ENCODE measurements around the gene SMOC1.

SMOC1 gene

GRCh38 chr14:69865701-69866365, 13.4 kb upstream of the SMOC1 start:
- no peak for DNase-seq

- no peak for DNase-seq
These were observed 10.8 kb upstream of the SMOC1 start for GRCh38 chr14:69868363-69868963.

DNA sequence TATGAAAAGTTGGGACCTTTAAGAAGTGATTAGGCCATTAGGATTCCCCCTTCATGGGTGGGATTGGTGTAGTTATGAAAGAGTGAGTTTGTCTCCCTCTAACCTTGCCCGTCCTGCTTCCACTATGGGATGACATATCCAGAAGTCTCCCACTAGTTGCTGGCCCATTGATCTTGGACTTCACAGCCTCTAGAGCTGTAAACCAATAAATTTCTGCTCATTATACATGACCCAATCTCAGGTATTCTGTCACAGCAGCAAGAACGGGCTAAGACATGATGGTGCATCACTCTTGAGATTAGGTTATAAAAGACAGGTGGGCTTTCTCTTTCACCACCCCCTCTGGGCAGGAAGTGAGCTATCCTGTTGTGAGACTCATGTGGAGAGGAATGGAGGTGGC, 8.6 kb upstream of the SMOC1 start:
- DNase-seq: no peak

GRCh38 chr14:69873877-69874780, 5.1 kb upstream of the SMOC1 start:
- no peak for DNase-seq

- no peak for DNase-seq
These were observed 2.9 kb upstream of the SMOC1 start for GRCh38 chr14:69876221-69876847.

GRCh38 chr14:69876848-69877306, 2.3 kb upstream of the SMOC1 start:
- no peak for DNase-seq

DNA sequence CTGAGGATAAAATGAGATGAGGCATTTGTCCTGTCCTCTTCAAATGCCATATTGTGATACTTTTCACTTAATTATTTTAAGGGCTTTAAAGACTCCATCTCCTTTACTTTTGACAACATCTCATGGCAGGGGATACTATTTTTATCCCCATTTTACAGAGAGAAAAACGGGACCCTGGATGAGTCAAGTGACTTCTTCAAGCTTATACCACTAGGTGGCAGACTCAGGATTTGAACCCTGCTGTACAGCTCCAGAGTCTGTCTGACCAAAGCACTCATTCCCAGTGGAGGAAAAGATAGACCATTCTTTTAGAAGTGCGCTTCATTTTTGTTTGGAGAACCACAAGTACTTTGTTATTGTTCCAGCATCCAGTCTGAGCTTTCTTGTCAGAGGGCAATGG, 1.7 kb upstream of the SMOC1 start:
- DNase-seq: no peak

DNA sequence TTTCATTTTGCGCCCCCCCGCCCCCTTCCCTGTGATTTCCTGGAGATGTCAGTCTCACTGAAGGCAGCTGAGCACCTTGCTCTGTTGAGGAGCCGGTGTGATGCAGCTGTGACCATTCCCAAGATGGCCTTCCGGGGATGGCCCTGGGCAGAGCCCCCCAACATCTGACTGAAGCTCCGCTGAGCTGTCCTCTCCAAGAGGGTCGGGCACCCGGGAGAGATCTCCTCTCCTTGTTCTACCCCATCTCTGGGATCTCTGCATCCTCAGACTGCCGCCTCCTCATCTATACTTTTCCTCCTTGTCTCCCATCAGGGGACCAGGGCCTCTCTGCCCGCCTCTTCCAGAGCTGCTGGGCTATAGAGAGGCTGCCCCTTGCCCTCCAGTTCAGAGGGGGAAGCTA, 965 bp upstream of the SMOC1 start:
- DNase-seq: no peak

DNA sequence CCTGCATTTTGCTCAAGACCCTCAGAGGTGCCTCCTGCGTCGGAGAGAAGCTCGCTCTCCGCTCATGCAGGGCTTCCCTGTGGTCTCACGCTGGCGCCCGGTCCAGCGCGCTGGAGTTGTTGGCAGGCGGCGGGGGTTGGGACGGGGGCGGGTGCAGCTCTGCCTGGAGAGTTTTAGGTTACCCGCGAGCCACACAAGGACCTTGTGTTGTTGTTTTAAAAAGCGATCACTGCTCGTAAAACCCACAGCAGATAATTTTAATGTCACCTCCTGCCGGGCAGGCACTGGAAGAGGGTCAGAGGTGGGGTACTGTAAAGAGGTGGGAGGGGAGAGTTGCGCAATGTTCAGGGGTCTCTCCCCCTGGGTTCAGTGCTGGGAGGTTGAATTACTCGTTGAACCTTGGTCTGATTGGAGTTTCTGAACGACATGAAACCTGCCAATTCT, 850 bp downstream of the SMOC1 start:
- DNase-seq: no peak

DNA sequence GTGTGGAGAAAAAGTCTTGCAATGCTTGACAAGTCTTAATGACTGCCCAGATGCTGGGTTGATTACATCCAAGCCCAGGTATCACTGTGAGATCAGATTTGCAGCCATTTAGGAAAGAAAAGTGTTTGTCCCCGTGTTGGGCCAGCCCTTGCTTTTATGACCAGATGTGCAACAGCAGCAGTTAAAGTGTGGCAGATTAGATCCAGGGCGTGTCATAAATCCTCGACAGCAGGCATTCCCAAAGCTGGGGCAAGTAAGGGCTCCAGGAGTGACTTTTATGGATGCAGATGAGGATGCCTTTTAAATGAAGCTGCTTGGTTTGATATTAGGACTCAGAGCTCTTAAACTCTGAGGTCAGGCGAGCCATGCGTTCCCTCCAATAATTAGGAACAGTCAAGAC, 1.7 kb downstream of the SMOC1 start:
- DNase-seq: no peak

- DNase-seq: no peak
These were observed 3.1 kb downstream of the SMOC1 start for GRCh38 chr14:69882116-69882864.

DNA sequence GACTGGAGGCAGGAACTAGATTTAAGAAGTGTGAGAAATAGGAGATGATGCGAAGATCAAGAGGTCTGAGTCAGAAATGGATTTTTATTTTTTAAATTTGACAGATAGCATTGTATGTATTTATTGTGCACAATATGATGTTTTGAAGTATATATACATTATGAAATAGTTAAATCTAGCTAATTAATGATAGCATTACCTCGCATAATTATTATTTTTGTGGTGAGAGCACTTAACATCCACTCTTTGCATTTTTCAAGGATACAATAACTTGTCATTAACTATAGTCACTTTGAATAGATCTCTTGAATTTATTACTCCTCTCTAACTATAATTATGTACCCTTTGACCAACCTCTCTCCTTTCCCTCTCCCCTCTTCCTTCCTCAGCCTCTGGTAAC, 3.7 kb downstream of the SMOC1 start:
- no peak for DNase-seq

- no peak for DNase-seq
These were observed 7.4 kb downstream of the SMOC1 start for GRCh38 chr14:69886453-69887242.

DNA sequence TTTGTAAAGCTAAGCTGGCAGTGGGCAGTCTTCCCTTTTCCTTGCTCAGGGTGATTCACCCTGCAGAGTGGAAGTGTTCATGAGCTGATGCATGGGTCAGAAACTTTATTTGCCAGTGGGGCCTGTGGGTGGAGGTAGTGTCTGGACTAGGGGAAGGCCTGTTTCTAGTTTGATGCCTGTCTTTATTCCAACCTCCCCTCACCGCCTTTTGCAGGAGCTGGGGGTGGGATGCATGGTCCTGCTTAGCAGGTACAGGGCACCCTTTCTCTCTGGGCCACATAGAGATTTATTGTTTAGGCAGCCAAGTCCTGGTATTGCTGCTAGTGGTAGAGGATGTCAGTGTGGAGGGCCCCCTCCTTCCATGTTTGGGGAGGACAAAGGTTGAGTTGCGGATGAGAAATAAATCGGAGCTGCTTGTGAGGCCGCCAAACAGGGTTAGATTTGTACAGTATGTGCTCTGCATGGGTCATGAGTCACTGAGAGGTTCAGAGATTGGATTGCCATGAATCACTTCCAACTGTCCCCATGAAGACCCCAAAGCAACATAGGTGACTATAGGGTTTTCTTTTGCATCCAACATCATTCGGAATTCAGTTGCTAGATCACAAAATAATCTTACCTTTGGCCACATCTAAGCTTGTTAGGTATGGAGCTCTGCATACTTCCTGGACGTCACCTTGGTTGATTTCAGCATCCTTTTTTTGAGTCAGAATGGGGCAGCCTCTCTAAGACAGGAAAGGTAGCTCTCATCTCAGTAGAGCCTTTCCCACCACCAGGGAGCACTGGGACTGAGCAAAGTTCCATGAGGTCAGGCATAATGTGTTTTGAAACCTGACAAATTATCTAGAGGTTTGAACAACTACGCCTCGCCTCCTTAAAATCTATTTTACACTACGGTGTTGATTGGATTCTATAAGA, 8.8 kb downstream of the SMOC1 start:
- no peak for DNase-seq

DNA sequence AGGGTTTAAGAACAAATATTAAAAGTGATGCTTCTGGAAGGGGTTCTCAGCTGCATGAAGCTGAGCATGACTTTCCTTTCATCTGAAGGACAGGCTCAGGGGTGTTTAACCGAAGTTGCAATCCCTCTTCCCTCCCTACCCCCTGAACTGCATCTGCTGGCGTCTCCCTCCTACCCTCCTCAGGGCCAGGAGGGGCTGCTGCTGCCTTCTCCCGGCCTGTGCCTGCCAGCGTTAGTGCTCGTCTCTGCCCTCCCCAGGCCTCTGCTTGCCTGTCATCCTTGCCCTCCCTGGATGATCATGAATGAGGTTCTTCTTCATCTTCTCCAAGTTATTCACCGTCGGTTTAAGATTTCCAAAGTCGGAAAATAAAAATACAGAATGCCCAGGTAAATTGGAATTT, 12.2 kb downstream of the SMOC1 start:
- no peak for DNase-seq

- DNase-seq: no peak
These were observed 15.9 kb downstream of the SMOC1 start for GRCh38 chr14:69895109-69895508.

DNA sequence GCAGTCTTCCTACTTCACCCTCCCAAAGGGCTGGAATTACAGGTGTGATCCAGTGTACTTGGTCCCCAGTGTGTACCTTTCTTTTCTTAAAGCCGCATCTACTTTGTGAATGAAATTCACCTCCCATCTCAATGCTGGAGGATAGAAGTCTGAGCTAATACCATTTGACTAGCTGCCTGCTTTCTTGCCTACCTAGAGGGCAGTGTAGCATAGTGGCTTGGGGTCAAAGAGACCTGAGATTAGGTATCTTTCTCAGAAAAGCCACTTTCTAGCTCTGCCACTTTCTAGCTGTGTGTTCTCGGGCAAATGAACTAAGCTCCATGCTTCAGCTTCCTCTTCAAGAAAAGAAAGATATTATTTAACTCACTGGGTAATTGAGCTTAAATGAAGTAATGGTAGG, 16.9 kb downstream of the SMOC1 start:
- no peak for DNase-seq

GRCh38 chr14:69896972-69897371, 17.8 kb downstream of the SMOC1 start:
- no peak for DNase-seq

GRCh38 chr14:69900603-69901002, 21.4 kb downstream of the SMOC1 start:
- DNase-seq: no peak

GRCh38 chr14:69901113-69901951, 22.1 kb downstream of the SMOC1 start:
- no peak for DNase-seq

Measured in NCI-H510A (cell line).